Prostate gland (tissue), 2 donors: ENCODE measurements around the gene MIB2. TPM values are rescaled to one million over a fixed set of nuclear protein-coding genes. Genes with fewer than 3 reads are reported as not detected.

Source experiments
- DNase-seq: peaks from one replicate; pipeline ENCODE4 v3.0.0-alpha.2; 2019; ENCODE audit warnings: low spot score
- H3K27ac ChIP-seq, 2 donors: fragments of 200-600 bp; sonication (generic); 2 replicates each; pipeline ENCODE4 v1.5.1; 2017 to 2019
- H3K27me3 ChIP-seq: fragments of 200-600 bp; sonication (generic); replicated peaks from 2 replicates; pipeline ENCODE4 v1.5.1; 2019; ENCODE audit not compliant: insufficient read depth
- H3K36me3 ChIP-seq, 2 donors: fragments of 200-600 bp; sonication (generic); 1 replicate in 1 of 2; 2 replicates in 1 of 2; pipeline versions ENCODE4 v1.5.1 to v1.8.1; 2017 to 2019
- H3K4me1 ChIP-seq: fragments of 200-600 bp; sonication (generic); replicated peaks from 2 replicates; pipeline ENCODE4 v1.5.1; 2019
- H3K4me3 ChIP-seq, 2 donors: fragments of 200-600 bp; sonication (generic); 2 replicates each; pipeline ENCODE4 v1.5.1; 2017 to 2019
- H3K9me3 ChIP-seq: fragments of 200-600 bp; sonication (generic); 2 replicates; pipeline ENCODE4 v1.5.1; 2017
- CTCF ChIP-seq, 4 experiments: fragments of 200-600 bp in 2 of 4; fragments of 450-650 bp in 2 of 4; sonication (generic) in 2 of 4; IDR thresholded peaks; 1 replicate in 3 of 4; 2 replicates in 1 of 4; pipeline ENCODE4 v1.5.1; 2016 to 2019; ENCODE audit warnings: antibody characterized with exemption in 4 of 4, mild to moderate bottlenecking in 2 of 4, moderate library complexity in 2 of 4
- POLR2A ChIP-seq: fragments of 450-650 bp; IDR thresholded peaks from one replicate; pipeline ENCODE4 v1.6.1; 2016; ENCODE audit warnings: antibody characterized with exemption, mild to moderate bottlenecking
- POLR2AphosphoS5 ChIP-seq: sonication (generic); formaldehyde crosslinking; IDR thresholded peaks from one replicate; pipeline ENCODE4 v1.6.1; 2017; ENCODE audit warnings: antibody characterized with exemption
- WGBS: methylation state at CpG from one replicate; pipeline ENCODE4 v1.1.5; 2018; 5-methylcytosine and 5-hydroxymethylcytosine counted together
- intact Hi-C: fragments of 100-400 bp; cut with DNase I; formaldehyde crosslinking; loops from one replicate; pipeline ENCODE4 v1.14.2; 2022
- total RNA-seq, 2 donors: library from RNA; depleted of rRNA; stranded (reverse); fragments of >200 nt; gene quantifications; one replicate each; pipeline ENCODE4 v1.1.0, GENCODE V29; 2016

The MIB2 gene
- total RNA-seq, 2 donors from 2014 or later = 60.6 to 152 TPM

DNA sequence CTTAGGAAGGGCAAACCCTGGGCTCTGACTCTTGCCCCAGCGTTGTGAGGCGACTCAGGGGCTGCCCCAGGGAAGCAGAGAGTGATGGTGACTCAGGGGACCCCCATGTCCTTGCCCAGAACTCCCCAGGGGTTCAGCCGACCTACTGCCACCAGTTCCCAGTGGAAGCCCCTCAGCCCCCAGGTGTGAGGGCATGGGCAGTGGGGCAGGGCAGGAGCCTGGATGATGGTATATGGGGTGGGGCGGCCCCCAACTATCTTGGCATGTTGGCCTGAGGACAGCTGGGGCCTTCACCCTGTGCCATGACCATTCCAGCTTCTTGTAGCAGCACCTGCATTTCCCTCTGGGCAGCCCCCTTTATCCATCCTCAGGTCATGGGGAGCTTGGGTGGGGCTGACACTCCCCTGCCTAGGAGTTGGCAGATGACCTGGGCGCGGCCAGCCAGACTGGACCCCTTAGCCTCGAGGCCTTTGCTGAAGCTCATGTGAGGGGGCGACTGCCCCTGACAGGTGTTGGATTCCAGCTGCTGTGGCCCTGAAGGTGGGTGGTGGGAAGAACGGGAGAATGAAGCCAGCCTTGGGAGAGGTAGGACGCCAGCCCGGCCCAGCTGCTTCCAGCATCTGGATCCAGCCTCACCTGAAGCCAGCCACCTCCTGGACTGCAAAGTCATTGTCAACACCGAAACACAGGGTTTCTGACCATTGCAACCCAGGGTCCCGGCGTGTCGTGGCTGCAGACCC, 13.6 kb upstream of the MIB2 start:
- 83% methylated on average over 15 of the region's 15 CpGs for WGBS
- intact Hi-C loops = no loop called here
- no peak for DNase-seq
- TF ChIP-seq POLR2A (no peak), POLR2AphosphoS5 (no peak), CTCF (IDR thresholded peaks at IDR 0.05) (no peak)
- Histone ChIP-seq H3K4me1 (no peaks in the 10 kb centered on the region), H3K27me3 (peaks cover 7% of the 10 kb centered on the region), H3K36me3 (no peaks in the 10 kb centered on the region), H3K4me3 (no peak overlapping the region), H3K9me3 (no peaks in the 10 kb centered on the region), H3K27ac (no peak overlapping the region)

DNA sequence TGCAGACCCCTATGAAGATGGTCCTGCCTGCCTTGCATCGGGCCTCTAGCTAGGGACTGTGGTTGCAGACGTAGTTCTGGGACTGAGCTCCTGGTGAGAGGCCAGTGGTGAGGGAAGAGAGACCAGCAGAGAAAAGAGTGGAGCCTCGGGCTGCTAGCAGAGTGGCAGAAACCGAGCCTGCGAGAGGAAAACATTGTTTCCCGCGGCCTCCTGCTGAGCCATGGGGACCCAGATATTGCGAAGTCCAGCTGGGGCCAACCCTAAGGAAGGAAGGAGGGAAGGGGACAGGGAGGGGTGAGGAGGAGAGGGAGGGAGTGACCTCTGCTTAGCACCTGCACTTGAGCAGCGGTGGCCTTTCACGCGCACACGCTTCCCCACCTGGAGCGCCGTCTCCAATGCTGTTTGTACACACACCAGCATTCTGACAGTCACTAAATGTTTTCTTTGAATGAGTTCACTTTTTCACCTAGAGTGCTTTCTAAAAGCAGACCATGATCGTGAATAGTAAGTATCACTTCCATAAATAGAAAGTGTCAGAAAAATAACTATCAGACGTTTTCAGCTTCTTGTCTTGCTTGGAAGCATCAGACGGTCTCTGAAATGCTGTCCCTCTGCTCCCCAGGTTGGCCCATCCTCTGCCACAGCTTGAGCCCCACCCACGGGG, 12.9 kb upstream of the MIB2 start:
- TF ChIP-seq POLR2AphosphoS5 (no peak), POLR2A (no peak), CTCF (IDR thresholded peaks at IDR 0.05) (no peak)
- H3K36me3 ChIP-seq = no peaks in the 10 kb centered on the region
- H3K4me3 ChIP-seq = no peak overlapping the region
- WGBS = 69% methylated on average over 18 of the region's 18 CpGs
- no peak overlapping the region for H3K27ac ChIP-seq
- no peaks in the 10 kb centered on the region for H3K4me1 ChIP-seq
- peaks cover 7% of the 10 kb centered on the region for H3K27me3 ChIP-seq
- H3K9me3 ChIP-seq = no peaks in the 10 kb centered on the region
- intact Hi-C loops = no loop called here
- DNase-seq = no peak

GRCh38 chr1:1602968-1603506, 12.3 kb upstream of the MIB2 start:
- Histone ChIP-seq H3K9me3 (no peaks in the 10 kb centered on the region), H3K4me1 (no peaks in the 10 kb centered on the region), H3K4me3 (no peak overlapping the region), H3K27me3 (peaks cover 7% of the 10 kb centered on the region), H3K36me3 (no peaks in the 10 kb centered on the region), H3K27ac (no peak overlapping the region)
- TF ChIP-seq POLR2A (no peak), CTCF (IDR thresholded peaks at IDR 0.05) (no peak), POLR2AphosphoS5 (no peak)
- intact Hi-C loops = no loop called here
- WGBS = 69% methylated on average over 11 of the region's 13 CpGs
- no peak for DNase-seq

DNA sequence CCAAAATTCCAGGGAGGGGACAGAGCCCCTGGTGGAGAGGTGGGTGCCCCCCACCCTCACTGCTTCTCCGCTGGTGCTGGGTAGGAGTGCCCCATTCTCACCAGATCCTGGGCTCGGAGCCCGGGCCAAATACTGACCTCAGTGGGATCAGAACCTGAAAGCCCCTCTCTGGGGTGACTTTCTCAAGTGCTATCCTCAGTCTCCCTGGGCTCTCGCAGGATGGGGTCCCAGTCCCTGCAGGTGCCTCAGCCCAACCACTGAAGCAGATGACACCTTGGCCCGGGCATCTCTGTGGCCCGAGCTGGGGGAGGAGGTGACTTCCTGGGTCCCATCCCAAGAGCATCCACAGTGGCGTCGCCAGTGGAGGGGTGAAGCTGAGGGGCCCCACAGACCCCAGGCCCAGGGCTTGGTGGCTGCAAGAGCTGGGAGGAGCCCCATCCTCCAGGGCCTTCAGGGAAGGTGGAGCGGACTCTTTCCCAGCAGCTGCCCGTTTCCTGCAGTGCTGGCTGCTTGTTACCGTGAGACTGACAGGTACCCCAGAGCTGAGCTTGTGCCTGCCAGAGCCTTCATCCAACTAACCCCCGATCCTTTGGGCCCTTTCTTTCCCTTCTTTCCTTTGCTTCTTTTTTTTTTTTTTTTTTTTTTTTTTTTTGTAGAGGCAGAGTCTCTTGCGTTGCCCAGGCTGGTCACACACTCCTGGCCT, 11.5 kb upstream of the MIB2 start:
- Histone ChIP-seq H3K4me1 (no peaks in the 10 kb centered on the region), H3K9me3 (no peaks in the 10 kb centered on the region), H3K4me3 (no peak overlapping the region), H3K36me3 (no peaks in the 10 kb centered on the region), H3K27me3 (peaks cover 6% of the 10 kb centered on the region), H3K27ac (no peak overlapping the region)
- intact Hi-C loops = no loop called here
- DNase-seq = no peak
- TF ChIP-seq POLR2A (no peak), CTCF (IDR thresholded peaks at IDR 0.05) (no peak), POLR2AphosphoS5 (no peak)
- 71% methylated on average over 13 of the region's 13 CpGs for WGBS
